K562 treated with DMSO at 1 percent for 12 hours (cell line): ENCODE data around the gene OR52N5. TPM values are rescaled to one million over a fixed set of nuclear protein-coding genes. Genes with fewer than 3 reads are reported as not detected.

Source experiments
- total RNA-seq: library from RNA; unstranded; fragments of 300-600 nt; gene quantifications from 2 replicates; pipeline ENCODE4 v1.2.3, GENCODE V29; 2022; ENCODE audit not compliant: insufficient read depth

OR52N5 gene
- not detected in 2 replicates for total RNA-seq

DNA sequence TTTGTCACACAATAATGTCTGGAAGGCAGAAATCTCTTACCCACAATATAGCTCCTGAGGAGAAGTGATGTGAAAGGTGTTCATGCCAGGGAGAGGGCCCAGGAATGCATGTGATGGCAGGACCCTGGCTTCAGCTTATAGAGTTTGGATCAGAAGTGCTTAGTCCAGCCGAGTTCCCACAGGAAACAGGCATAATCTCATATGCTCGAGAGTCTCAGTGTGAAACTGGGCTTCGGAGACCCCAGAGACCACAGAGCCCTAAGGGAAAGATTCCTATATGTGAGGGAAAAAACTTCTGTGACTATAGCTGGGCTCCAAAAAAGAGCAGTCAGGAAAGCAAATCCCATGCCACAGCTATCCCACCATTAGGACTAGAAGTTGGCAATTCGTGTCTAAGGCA, at the start of gene OR52N5:
OR52N5 (minus strand) TSS at position 101 of the 400 bp plus-strand sequence. CDS start 4,721 bp downstream, outside the sequence.

DNA sequence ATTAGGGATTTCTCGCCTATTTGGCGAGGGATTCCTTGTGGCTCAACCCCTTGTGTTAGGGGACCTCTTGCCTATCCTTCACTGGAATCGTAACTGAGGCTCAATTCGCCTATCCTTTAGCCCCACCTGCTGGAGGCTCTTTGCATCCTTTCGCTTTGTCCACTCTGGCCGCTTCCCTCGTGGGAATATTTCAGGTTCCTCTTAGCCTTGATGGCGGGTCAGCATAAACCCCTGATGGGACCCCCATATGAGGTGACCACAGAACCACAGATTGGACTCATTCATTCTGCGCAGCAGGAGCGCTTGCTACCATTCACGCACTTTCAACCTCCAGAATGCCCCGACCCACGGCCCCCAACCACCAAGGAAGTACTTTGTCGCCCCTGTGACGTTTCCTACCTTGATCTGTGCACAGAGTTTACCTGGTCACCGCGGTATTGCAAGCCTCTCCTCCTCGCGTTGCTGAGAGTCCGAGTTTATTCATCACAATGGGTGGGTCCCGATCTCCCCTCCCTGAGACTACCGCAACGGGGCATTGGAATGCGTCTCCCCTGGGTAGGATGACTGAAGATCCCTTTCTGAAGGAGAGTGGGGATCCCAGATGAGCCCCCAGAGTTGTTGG, 25.5 kb upstream of the OR52N5 start, which contains the start of gene OR52N2:
OR52N2 (plus strand) TSS at position 425 of the 622 bp plus-strand sequence. CDS start 11,412 bp downstream, outside the sequence.

DNA sequence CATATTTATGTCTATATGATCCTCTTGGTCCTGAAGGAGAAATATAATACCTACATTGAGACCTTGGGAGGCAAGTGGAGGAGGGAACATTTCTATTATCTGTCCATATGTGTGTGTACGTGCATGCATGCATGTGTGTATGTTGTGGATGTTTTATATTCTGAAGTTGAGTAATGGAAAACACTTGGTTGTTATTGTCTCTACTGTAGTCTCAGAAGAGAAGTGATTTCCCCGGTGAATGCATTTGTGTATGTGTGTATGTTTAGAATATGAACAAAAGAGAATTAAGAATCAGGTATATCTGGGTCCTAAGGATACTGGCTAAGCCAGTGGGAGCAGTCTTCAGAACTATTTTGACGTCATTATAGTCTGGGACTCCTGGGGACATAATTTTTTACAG, 8.0 kb upstream of the OR52N5 start, which contains the start of gene OR52N1:
OR52N1 (minus strand) TSS at position 101 of the 400 bp plus-strand sequence. CDS start 2,449 bp downstream, outside the sequence.

DNA sequence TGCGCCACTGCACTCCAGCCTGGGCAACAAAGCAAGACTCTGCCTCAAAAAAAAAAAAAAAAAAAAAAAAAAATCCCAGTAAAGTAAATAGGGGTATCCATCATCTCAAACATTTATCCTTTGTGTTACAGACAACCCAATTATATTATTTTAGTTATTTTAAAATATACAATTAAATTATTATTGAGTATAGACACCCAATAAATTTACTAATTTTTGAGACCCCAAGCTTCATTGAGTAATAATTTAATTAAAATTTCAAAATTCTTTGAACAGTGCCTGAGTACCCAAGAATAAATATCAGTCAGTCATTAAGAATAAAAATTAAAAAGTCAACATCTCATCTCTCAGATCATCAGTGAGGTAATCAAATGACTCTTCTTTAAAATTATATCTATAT, 29.2 kb downstream of the OR52N5 start, which contains the start of gene OR52N4:
OR52N4 (plus strand) TSS at position 301 of the 400 bp plus-strand sequence. CDS start 498 bp downstream, outside the sequence.

DNA sequence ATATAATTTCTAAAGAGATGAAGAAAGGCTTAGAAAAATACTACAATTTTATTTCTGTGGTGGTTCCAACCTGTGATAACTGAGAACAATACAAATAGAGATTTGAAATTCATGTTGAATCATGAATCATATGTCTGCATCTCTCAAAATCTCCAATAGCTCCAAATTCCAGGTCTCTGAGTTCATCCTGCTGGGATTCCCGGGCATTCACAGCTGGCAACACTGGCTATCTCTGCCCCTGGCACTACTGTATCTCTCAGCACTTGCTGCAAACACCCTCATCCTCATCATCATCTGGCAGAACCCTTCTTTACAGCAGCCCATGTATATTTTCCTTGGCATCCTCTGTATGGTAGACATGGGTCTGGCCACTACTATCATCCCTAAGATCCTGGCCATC, 46.8 kb downstream of the OR52N5 start, which contains the start of gene OR56B1:
OR56B1 (plus strand) TSS at position 53 of the 400 bp plus-strand sequence; CDS start at position 122, 69 bp downstream.

Other genes with a start within 250 kb of the OR52N5 start
- gene OR52H1, start 234.8 kb downstream of the OR52N5 start, total RNA-seq: 0.78 TPM in 1 of 2 replicates, not detected in the other
- gene OR52B6, start 202.5 kb downstream of the OR52N5 start, total RNA-seq: not detected in 2 replicates
- 9.7 and 20.8 TPM in 2 replicates for gene TRIM6, start 186.7 kb downstream of the OR52N5 start, total RNA-seq
- gene TRIM34, start 158.4 kb downstream of the OR52N5 start, total RNA-seq: 0.94 and 4.2 TPM in 2 replicates
- gene TRIM5, start 98.3 kb downstream of the OR52N5 start, total RNA-seq: 8.5 and 23.0 TPM in 2 replicates
- 1.0 and 2.4 TPM in 2 replicates for gene TRIM22, start 93.6 kb downstream of the OR52N5 start, total RNA-seq
- not detected in 2 replicates for gene OR56B1, start 46.9 kb downstream of the OR52N5 start, total RNA-seq
- not detected in 2 replicates for gene OR52N4, start 29.1 kb downstream of the OR52N5 start, total RNA-seq
- gene OR52N1, start 7.9 kb upstream of the OR52N5 start, total RNA-seq: not detected in 2 replicates
- gene OR52N2, start 25.6 kb upstream of the OR52N5 start, total RNA-seq: not detected in 2 replicates
- gene OR52E6, start 58.5 kb upstream of the OR52N5 start, total RNA-seq: not detected in 2 replicates
- not detected in 2 replicates for gene OR52E8, start 74.3 kb upstream of the OR52N5 start, total RNA-seq
- gene OR52E4, start 97.3 kb upstream of the OR52N5 start, total RNA-seq: not detected in 2 replicates
- not detected in 2 replicates for gene OR52E5, start 109.9 kb upstream of the OR52N5 start, total RNA-seq
- not detected in 2 replicates for gene OR56A3, start 158.9 kb upstream of the OR52N5 start, total RNA-seq
- gene OR56A5, start 185.1 kb upstream of the OR52N5 start, total RNA-seq: not detected in 2 replicates
- gene OR52L1, start 203.6 kb upstream of the OR52N5 start, total RNA-seq: not detected in 2 replicates
- not detected in 2 replicates for gene OR56A4, start 223.6 kb upstream of the OR52N5 start, total RNA-seq
- gene OR56A1, start 247.4 kb upstream of the OR52N5 start, total RNA-seq: not detected in 2 replicates